Measurements from ENCODE around the gene PAX2.

PAX2 gene

GRCh38 chr10:100749059-100749308 lies 3.6 kb downstream of the PAX2 start:
- in situ Hi-C loops (cut with HindIII; ENCODE audit: low sequenced_read_pairs) = no loop called here
- H3K4me3 ChIP-seq (ENCODE audit: low read depth, low read length) = no peak overlapping the region
- DNase-seq (ENCODE audit: low read depth) = no peak
- TF ChIP-seq CTCF (IDR thresholded peaks at IDR 0.05; ENCODE audit: low read depth, low read length, missing control alignments) = no peak

GRCh38 chr10:100749309-100750217 lies 4.2 kb downstream of the PAX2 start:
- no peak for TF ChIP-seq CTCF (IDR thresholded peaks at IDR 0.05; ENCODE audit: low read depth, low read length, missing control alignments)
- H3K4me3 ChIP-seq (ENCODE audit: low read depth, low read length) = no peak overlapping the region

GRCh38 chr10:100750291-100751210 lies 5.2 kb downstream of the PAX2 start:
- DNase-seq (ENCODE audit: low read depth) = no peak
- H3K4me3 ChIP-seq (ENCODE audit: low read depth, low read length) = no peak overlapping the region
- no peak for TF ChIP-seq CTCF (IDR thresholded peaks at IDR 0.05; ENCODE audit: low read depth, low read length, missing control alignments)
- in situ Hi-C loops (cut with HindIII; ENCODE audit: low sequenced_read_pairs) = no loop called here

More at GRCh38 chr10:100749309-100750217, 4.2 kb downstream of the PAX2 start:
- in situ Hi-C loops (cut with HindIII; ENCODE audit: low sequenced_read_pairs) = no loop called here
- no peak for DNase-seq (ENCODE audit: low read depth)

- DNase-seq (ENCODE audit: low read depth) = no peak
- no peak overlapping the region for H3K4me3 ChIP-seq (ENCODE audit: low read depth, low read length)
- in situ Hi-C loops (cut with HindIII; ENCODE audit: low sequenced_read_pairs) = no loop called here
- TF ChIP-seq CTCF (IDR thresholded peaks at IDR 0.05; ENCODE audit: low read depth, low read length, missing control alignments) = no peak
Measured at GRCh38 chr10:100751211-100751933, 6.0 kb downstream of the PAX2 start.

DNA sequence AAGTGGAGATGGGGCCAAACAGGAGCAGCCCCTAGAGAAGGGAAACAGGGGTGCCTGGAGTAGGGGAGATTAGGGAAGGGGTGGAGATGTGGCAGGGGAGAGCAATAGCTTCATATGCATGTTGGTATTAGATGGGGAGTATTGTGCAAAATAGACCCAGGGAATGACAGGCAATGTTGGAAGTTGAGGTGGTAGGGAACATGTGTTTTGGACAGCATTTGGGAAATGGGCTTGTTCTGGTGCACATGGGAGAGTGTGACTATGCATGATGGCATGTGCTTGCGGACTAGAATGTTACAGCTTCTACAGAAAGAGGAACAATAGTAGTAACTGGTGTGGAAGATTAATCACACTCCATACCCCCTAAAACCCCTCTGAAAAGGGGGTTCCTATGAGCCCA lies 10.4 kb downstream of the PAX2 start:
- DNase-seq (ENCODE audit: low read depth) = no peak
- no peak overlapping the region for H3K4me3 ChIP-seq (ENCODE audit: low read depth, low read length)
- no peak for TF ChIP-seq CTCF (IDR thresholded peaks at IDR 0.05; ENCODE audit: low read depth, low read length, missing control alignments)
- in situ Hi-C loops (cut with HindIII; ENCODE audit: low sequenced_read_pairs) = no loop called here

DNA sequence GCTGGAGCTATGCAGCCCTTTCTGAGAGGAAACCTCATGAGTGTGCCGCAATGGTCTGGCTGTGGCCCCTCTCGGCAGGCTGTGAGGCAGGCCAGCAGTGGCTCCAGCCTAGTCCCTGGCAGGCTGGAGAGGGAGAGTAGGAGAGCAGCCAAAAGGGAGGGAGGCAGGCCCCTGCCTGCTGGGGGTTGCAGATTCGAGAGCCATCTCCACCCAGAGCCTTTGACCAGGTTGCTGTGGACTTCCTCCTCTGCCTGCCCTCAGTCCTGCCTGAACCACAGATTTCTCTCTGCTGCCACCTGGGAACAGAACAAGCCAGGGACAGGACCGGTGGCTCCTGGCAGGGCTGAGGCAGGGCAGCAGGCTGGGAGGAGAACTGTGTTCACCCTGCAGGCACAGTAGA lies 13.9 kb downstream of the PAX2 start:
- DNase-seq (ENCODE audit: low read depth) = no peak
- H3K4me3 ChIP-seq (ENCODE audit: low read depth, low read length) = no peak overlapping the region
- TF ChIP-seq CTCF (IDR thresholded peaks at IDR 0.05; ENCODE audit: low read depth, low read length, missing control alignments) = no peak
- in situ Hi-C loops (cut with HindIII; ENCODE audit: low sequenced_read_pairs) = no loop called here

Data from astrocyte of the cerebellum (primary cell).